HG02884 (cell line): ENCODE measurements around the gene NOP14.
"Not testable (repeated sequence)": the region's sequence is repeated elsewhere in the genome, so short reads cannot be mapped to it uniquely, and the experiment has no call there.

Experiments
- ATAC-seq: cut with Tn5 transposase; IDR thresholded peaks from one replicate; pipeline ENCODE4 v1.9.1; 2021; ENCODE audit warnings: mild to moderate bottlenecking, moderate library complexity; ENCODE audit not compliant: unreplicated experiment

Gene NOP14

GRCh38 chr4:2918300-2918699, 44.9 kb downstream of the NOP14 start:
- not testable (repeated sequence) for ATAC-seq

GRCh38 chr4:2916696-2917095, 46.5 kb downstream of the NOP14 start:
- not testable (repeated sequence) for ATAC-seq

GRCh38 chr4:2915789-2916188, 47.4 kb downstream of the NOP14 start:
- ATAC-seq: no peak

- no peak for ATAC-seq
These were observed 48.7 kb downstream of the NOP14 start for GRCh38 chr4:2914256-2915126.

GRCh38 chr4:2913168-2913567, 50.0 kb downstream of the NOP14 start:
- ATAC-seq: no peak

- no peak for ATAC-seq
These were observed 51.3 kb downstream of the NOP14 start for GRCh38 chr4:2911868-2912267.

- ATAC-seq: no peak
These were observed 52.8 kb downstream of the NOP14 start for GRCh38 chr4:2910409-2910808.

GRCh38 chr4:2909583-2909982, 53.6 kb downstream of the NOP14 start:
- no peak for ATAC-seq

GRCh38 chr4:2908686-2909085, 54.5 kb downstream of the NOP14 start:
- ATAC-seq: no peak

GRCh38 chr4:2907706-2908293, 55.4 kb downstream of the NOP14 start:
- no peak for ATAC-seq

- ATAC-seq: no peak
These were observed 56.0 kb downstream of the NOP14 start for GRCh38 chr4:2907226-2907625.

GRCh38 chr4:2906218-2906617, 57.0 kb downstream of the NOP14 start:
- no peak for ATAC-seq

GRCh38 chr4:2905544-2905943, 57.7 kb downstream of the NOP14 start:
- ATAC-seq: no peak

- no peak for ATAC-seq
These were observed 61.1 kb downstream of the NOP14 start for GRCh38 chr4:2902126-2902525.

GRCh38 chr4:2901186-2901585, 62.0 kb downstream of the NOP14 start:
- no peak for ATAC-seq

GRCh38 chr4:2900741-2901140, 62.5 kb downstream of the NOP14 start:
- ATAC-seq: no peak

- ATAC-seq: no peak
These were observed 65.2 kb downstream of the NOP14 start for GRCh38 chr4:2898001-2898400.

- no peak for ATAC-seq
These were observed 69.4 kb downstream of the NOP14 start for GRCh38 chr4:2893772-2894171.

GRCh38 chr4:2891294-2891693, 71.9 kb downstream of the NOP14 start:
- no peak for ATAC-seq

- ATAC-seq: no peak
These were observed 74.3 kb downstream of the NOP14 start for GRCh38 chr4:2888886-2889285.
